AG10803 (cell line): ENCODE measurements around the gene CLEC6A.

ENCODE experiments used
- DNase-seq: peaks from one replicate; pipeline ENCODE4 v3.0.0; 2010; ENCODE audit warnings: low read depth
- H3K4me3 ChIP-seq: 2 replicates; pipeline ENCODE4 v1.5.1; 2011; ENCODE audit warnings: mild to moderate bottlenecking, low read length, control low read depth
- TF ChIP-seq, protein P1 (sequence below): conservative IDR thresholded peaks from 2 replicates; pipeline ENCODE4 v1.5.1; 2011; ENCODE audit warnings: mild to moderate bottlenecking, low read length, control low read depth, inconsistent platforms

CLEC6A gene

DNA sequence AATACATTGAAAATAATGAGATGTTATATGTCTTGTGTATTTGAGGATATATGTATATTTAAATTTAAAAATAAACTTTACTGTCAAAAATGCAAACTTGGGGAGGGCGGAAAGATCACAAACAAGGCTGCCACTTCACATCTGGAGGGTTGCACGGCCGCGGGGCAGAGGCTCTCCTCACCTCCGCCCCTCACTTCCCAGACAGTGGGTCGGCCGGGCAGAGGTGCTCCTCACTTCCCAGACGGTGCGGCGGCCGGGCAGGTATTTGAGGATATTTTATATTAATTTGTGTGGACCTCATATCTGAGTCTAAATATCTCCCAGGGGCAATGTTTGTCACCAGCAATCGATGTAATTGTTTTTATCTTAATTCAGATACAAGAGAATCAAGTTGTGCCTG lies 3.7 kb upstream of the CLEC6A start:
- DNase-seq: no peak
- TF ChIP-seq, protein P1, sequence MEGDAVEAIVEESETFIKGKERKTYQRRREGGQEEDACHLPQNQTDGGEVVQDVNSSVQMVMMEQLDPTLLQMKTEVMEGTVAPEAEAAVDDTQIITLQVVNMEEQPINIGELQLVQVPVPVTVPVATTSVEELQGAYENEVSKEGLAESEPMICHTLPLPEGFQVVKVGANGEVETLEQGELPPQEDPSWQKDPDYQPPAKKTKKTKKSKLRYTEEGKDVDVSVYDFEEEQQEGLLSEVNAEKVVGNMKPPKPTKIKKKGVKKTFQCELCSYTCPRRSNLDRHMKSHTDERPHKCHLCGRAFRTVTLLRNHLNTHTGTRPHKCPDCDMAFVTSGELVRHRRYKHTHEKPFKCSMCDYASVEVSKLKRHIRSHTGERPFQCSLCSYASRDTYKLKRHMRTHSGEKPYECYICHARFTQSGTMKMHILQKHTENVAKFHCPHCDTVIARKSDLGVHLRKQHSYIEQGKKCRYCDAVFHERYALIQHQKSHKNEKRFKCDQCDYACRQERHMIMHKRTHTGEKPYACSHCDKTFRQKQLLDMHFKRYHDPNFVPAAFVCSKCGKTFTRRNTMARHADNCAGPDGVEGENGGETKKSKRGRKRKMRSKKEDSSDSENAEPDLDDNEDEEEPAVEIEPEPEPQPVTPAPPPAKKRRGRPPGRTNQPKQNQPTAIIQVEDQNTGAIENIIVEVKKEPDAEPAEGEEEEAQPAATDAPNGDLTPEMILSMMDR: no peak
- no peak overlapping the region for H3K4me3 ChIP-seq

DNA sequence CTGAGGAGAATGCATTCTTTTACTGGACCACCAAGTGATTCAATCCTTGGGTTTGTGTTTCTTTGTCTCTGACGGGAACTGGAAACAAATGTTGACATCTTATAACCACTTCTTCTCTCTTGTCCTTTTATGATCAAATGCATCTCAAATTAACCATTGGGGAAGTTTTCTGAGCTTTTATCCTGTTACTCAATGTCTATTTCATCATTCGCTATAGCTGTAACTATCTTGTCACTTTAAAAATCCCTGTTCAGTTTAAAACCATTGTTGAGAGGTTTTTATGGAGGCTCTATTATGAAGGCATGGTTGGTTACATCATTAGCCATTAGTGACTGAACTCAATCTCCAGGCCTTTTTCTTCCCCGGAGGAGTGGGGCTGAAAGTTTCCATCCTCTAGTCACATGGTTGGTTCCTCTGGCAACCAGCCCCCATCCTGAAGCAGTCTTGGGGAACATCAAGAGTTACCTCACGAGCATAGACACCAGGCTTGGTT lies 2.7 kb upstream of the CLEC6A start:
- DNase-seq: no peak
- no peak overlapping the region for H3K4me3 ChIP-seq
- TF ChIP-seq, protein P1: no peak

DNA sequence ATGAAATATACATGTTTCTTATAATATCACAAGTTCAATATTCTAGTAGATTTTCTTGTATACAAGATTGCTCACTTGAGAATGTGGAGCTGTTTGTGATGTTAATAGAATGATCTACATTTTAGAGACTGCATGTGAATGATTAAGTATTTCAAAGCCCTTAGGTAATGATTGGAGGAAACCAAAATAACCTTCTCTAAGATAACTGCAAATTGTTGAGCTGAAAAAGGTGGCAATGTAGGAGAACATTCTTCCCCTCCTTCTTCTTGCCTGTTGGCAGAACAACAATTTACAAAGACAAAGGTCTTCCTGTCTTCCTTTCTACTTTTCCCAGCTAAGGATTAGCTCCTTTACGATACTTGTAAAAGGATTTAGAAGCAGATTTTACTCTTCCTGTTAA lies 2.0 kb upstream of the CLEC6A start:
- TF ChIP-seq, protein P1: no peak
- DNase-seq: no peak
- H3K4me3 ChIP-seq: no peak overlapping the region

DNA sequence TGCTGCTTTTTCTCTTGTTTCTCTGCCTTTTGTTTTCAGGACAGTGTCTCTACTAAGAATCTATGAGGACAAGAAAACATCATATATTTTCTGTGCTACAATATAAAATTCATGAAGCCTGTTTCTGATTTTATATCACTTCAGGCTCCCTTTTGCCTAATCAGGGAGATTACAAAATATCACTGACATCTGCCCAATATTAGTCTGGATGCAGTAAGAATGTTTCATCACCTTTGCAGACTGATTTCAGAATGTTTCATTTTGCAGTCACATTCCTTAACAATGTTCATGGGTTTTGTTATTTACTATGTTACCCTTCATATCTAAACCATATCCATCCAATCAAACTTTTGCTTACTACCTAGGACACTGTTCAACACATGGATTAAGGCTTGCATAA lies 491 bp upstream of the CLEC6A start:
- no peak for DNase-seq
- H3K4me3 ChIP-seq: no peak overlapping the region
- TF ChIP-seq, protein P1: no peak

DNA sequence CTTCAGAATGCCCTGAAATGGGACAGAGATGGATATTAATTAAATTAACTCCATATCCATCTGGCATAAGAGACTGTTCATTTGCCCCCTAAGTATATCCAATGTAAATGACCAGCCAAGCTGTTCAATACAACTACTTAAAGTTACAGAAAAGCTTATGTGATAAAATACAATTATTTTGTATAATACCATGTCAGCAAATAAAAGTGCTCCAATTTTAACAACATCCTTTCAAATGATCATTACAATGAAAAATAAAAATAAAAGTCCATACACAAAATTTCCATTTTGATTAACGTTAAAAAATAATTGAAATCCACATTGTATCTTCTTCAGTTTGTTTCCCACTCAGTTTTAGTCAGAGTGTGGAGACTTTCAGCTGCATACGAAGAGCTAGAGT lies 5.7 kb downstream of the CLEC6A start:
- no peak for DNase-seq
- H3K4me3 ChIP-seq: no peak overlapping the region
- TF ChIP-seq, protein P1: no peak

DNA sequence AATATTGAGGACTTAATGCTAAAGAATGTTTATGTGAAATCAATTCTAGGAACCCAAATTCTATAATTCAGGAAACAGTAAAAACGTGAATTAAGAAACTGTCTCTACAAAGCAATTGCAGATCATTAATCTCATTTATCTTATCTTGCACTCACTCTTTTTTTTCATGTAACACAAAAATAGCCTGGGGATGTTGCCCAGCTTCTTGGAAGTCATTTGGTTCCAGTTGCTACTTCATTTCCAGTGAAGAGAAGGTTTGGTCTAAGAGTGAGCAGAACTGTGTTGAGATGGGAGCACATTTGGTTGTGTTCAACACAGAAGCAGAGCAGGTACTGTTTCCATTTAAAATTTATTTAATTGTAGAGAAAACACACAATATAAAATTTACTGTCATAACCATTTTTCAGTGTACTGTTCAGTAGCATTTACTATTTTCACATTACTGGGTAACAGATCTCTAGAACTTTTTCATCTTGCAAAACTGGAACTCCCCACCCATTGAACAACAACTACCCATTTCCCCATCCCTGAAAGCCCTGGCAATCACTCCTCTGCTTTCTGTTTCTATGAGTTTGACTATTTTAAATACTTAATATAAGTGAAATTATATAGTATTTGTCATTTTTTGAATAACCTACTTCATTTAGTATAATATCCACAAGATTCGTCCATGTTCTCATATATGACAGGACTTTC lies 9.7 kb downstream of the CLEC6A start:
- no peak for DNase-seq
- H3K4me3 ChIP-seq: no peak overlapping the region
- TF ChIP-seq, protein P1: no peak

DNA sequence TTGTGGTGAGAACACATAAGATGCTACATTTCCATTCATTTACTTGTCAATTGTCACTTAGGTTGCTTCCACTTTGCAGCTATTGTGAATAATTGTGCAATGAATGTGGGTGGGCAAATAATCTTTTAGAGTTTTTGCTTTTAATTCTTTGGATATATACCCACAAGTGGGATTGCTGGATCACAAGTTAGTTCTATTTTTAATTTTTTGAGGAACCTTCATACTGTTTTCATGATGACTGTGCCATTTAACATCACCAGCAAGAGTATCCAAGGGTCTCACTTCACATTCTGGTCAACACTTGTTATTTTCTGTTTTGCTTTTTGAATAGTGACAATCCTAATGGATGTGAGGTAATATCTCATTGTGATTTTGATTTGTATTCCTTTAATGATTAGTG lies 10.5 kb downstream of the CLEC6A start:
- DNase-seq: no peak
- no peak overlapping the region for H3K4me3 ChIP-seq
- TF ChIP-seq, protein P1: no peak
